Measurements from ENCODE around the gene OR51D1. TPM values are rescaled to one million over a fixed set of nuclear protein-coding genes. Genes with fewer than 3 reads are reported as not detected.

Gene OR51D1
- total RNA-seq, 4 donors from 2014 or later: not detected

DNA sequence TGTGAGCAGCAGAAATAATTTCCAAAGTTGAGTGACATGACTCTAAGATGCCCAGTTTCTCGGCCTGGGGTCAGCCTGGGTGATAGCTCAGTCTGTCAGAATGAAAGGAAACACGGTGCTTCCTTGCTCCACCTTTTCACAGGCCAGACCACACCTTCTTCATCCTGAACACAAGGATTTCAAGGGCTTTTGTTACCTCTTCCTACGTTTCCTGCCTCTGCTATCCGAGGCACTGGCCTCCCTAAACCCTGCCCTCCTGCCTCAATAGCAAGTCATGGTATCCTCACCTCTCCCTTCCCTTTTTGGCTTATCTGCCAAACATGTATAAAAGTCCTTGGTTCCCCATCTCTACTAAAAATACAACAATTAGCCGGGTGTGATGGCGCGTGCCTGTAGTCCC is 4.8 kb downstream of the OR51D1 start:
- H3K4me1 ChIP-seq: peaks cover 10 to 15% of the 10 kb centered on the region in 2 donors
- ATAC-seq (no peak), DNase-seq (no peak)
- no peaks in the 10 kb centered on the region for H3K9me3 ChIP-seq
- TF ChIP-seq, protein P1, sequence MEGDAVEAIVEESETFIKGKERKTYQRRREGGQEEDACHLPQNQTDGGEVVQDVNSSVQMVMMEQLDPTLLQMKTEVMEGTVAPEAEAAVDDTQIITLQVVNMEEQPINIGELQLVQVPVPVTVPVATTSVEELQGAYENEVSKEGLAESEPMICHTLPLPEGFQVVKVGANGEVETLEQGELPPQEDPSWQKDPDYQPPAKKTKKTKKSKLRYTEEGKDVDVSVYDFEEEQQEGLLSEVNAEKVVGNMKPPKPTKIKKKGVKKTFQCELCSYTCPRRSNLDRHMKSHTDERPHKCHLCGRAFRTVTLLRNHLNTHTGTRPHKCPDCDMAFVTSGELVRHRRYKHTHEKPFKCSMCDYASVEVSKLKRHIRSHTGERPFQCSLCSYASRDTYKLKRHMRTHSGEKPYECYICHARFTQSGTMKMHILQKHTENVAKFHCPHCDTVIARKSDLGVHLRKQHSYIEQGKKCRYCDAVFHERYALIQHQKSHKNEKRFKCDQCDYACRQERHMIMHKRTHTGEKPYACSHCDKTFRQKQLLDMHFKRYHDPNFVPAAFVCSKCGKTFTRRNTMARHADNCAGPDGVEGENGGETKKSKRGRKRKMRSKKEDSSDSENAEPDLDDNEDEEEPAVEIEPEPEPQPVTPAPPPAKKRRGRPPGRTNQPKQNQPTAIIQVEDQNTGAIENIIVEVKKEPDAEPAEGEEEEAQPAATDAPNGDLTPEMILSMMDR (IDR thresholded peaks at IDR 0.05 in 4 of 5, conservative IDR thresholded peaks at IDR 0.05 in 1 of 5): no peak
- TF ChIP-seq POLR2A (IDR thresholded peaks at IDR 0.05): no peak
- H3K36me3 ChIP-seq: no peaks in the 10 kb centered on the region
- H3K4me3 ChIP-seq: no peak overlapping the region
- in situ Hi-C loops (cut with MboI; ENCODE audit: low sequenced_read_pairs in 4 of 4) (loop anchor here in 2 of 4 donors (25.0 kb wide), 3 partner anchors 345 to 1170 kb away; partner anchors contain the start of genes OR51L1 (in 1 of the 2) and OR52N2 (in 1 of the 2)), intact Hi-C loops (cut with DNase I; ENCODE audit: low total_unique reads) (no loop called here)
- H3K27ac ChIP-seq: peak overlapping the region in 3 of 4 donors; percentile 41 to 59 (median 56)
- H3K27me3 ChIP-seq: no peaks in the 10 kb centered on the region

- peak; percentile 27 to 51 for ATAC-seq
- in situ Hi-C loops (cut with MboI; ENCODE audit: low sequenced_read_pairs in 4 of 4): loop anchor here in 2 of 4 donors (25.0 kb wide), 3 partner anchors 344 to 1169 kb away; partner anchors contain the start of genes OR51L1 (in 1 of the 2) and OR52N2 (in 1 of the 2)
- intact Hi-C loops (cut with DNase I; ENCODE audit: low total_unique reads): no loop called here
- H3K4me3 ChIP-seq: peak overlapping the region in 1 of 4 donors; percentile 44
- no peak for TF ChIP-seq POLR2A (IDR thresholded peaks at IDR 0.05)
- TF ChIP-seq, protein P1 (IDR thresholded peaks at IDR 0.05 in 4 of 5, conservative IDR thresholded peaks at IDR 0.05 in 1 of 5): no peak
- no peaks in the 10 kb centered on the region for H3K27me3 ChIP-seq
- peak overlapping the region in 3 of 4 donors; percentile 41 to 59 (median 56) for H3K27ac ChIP-seq
- no peaks in the 10 kb centered on the region for H3K36me3 ChIP-seq
- no peaks in the 10 kb centered on the region for H3K9me3 ChIP-seq
- DNase-seq: no peak
- H3K4me1 ChIP-seq: peaks cover 14 to 15% of the 10 kb centered on the region in 2 donors
Measured at GRCh38 chr11:4643076-4643475, 5.8 kb downstream of the OR51D1 start.

- H3K27me3 ChIP-seq: no peaks in the 10 kb centered on the region
- intact Hi-C loops (cut with DNase I; ENCODE audit: low total_unique reads) (no loop called here), in situ Hi-C loops (cut with MboI; ENCODE audit: low sequenced_read_pairs in 4 of 4) (loop anchor here in 2 of 4 donors (25.0 kb wide), 3 partner anchors 344 to 1169 kb away; partner anchors contain the start of genes OR51L1 (in 1 of the 2) and OR52N2 (in 1 of the 2))
- no peak for ATAC-seq
- DNase-seq: no peak
- TF ChIP-seq, protein P1 (IDR thresholded peaks at IDR 0.05 in 4 of 5, conservative IDR thresholded peaks at IDR 0.05 in 1 of 5): no peak
- TF ChIP-seq POLR2A (IDR thresholded peaks at IDR 0.05): no peak
- no peaks in the 10 kb centered on the region for H3K36me3 ChIP-seq
- H3K9me3 ChIP-seq: no peaks in the 10 kb centered on the region
- peak within 1 kb of the TSS in 3 of 4 donors; percentile 41 to 59 (median 56) for H3K27ac ChIP-seq
- peak within 1 kb of the TSS in 3 of 4 donors; percentile 10 to 44 (median 31) for H3K4me3 ChIP-seq
- peaks cover 15% of the 10 kb centered on the region in 2 donors for H3K4me1 ChIP-seq
Measured at GRCh38 chr11:4643682-4644081, 6.4 kb downstream of the OR51D1 start, which contains the start of gene OR51E1. Gene OR51E1, plus strand, starts transcription at chr11:4643982. Its CDS starts 8,545 bp downstream, at chr11:4652527.

DNA sequence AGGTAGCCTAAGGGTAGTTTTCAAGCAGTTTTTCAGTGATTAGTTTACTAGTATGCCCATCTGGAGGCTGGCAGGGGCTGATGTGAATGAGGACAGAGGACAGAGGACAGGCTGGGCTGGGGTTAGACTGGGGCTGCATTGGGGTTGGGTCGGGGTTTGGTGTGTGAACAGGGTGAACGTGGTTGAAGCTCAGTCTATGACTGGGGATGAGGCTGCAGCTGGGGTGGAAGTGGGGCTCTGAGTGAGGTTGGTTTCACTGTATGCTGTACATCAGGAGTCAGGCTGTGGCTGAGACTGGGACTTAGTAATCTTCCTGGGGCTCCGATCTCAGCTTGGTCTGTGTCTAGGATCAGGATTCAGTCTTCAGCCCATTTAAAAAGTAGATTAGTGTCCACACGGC is 7.0 kb downstream of the OR51D1 start:
- peak overlapping the region in 2 of 4 donors; percentile 41 to 59 for H3K27ac ChIP-seq

More for the DNA sequence above, 7.0 kb downstream of the OR51D1 start:
- no peaks in the 10 kb centered on the region for H3K27me3 ChIP-seq
- H3K4me3 ChIP-seq: peak overlapping the region in 3 of 4 donors; percentile 10 to 44 (median 31)
- no peak for DNase-seq
- H3K36me3 ChIP-seq: no peaks in the 10 kb centered on the region
- no peak for ATAC-seq
- no peaks in the 10 kb centered on the region for H3K9me3 ChIP-seq
- TF ChIP-seq POLR2A (IDR thresholded peaks at IDR 0.05): no peak
- TF ChIP-seq, protein P1 (IDR thresholded peaks at IDR 0.05 in 4 of 5, conservative IDR thresholded peaks at IDR 0.05 in 1 of 5): no peak
- peaks cover 15% of the 10 kb centered on the region in 2 donors for H3K4me1 ChIP-seq
- intact Hi-C loops (cut with DNase I; ENCODE audit: low total_unique reads): no loop called here
- in situ Hi-C loops (cut with MboI; ENCODE audit: low sequenced_read_pairs in 4 of 4): loop anchor here in 2 of 4 donors (25.0 kb wide), 3 partner anchors 343 to 1168 kb away; partner anchors contain the start of genes OR51L1 (in 1 of the 2) and OR52N2 (in 1 of the 2)
